ENCODE measurements around the gene HTR7. TPM values are rescaled to one million over a fixed set of nuclear protein-coding genes. Genes with fewer than 3 reads are reported as not detected.

The HTR7 gene
- total RNA-seq, 2 donors from 2014 or later = 0.70 to 7.3 TPM

DNA sequence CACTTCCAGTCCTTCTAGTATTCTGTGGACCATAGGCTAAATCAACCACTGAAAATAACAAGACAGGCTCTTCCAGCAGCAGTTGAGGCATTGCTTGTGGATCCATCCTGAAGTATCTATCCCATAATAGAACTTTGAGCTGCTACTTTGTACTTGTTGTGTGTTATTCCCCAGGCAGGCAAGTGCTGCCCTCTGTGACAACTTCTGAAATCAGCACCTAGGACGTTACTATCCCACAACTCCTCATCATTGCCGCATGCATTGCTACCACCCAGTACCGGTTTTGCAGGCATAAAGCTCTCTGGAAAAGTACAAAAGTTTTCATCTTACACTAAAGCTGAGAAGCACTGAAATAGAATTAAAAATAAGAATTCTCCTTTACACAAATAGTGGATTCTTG is 145.3 kb downstream of the HTR7 start:
- Mint-ChIP-seq H3K4me1 (no peaks in the 10 kb centered on the region), H3K27ac (no peak overlapping the region), H3K4me3 (no peak overlapping the region), H3K9me3 (no peaks in the 10 kb centered on the region), H3K27me3 (ENCODE audit: insufficient read depth) (no peaks in the 10 kb centered on the region), H3K36me3 (ENCODE audit: low read depth) (no peaks in the 10 kb centered on the region)
- no peaks in the 10 kb centered on the region for H3K9me3 ChIP-seq (ENCODE audit: control insufficient read depth, low read length)
- TF ChIP-seq, protein P1, sequence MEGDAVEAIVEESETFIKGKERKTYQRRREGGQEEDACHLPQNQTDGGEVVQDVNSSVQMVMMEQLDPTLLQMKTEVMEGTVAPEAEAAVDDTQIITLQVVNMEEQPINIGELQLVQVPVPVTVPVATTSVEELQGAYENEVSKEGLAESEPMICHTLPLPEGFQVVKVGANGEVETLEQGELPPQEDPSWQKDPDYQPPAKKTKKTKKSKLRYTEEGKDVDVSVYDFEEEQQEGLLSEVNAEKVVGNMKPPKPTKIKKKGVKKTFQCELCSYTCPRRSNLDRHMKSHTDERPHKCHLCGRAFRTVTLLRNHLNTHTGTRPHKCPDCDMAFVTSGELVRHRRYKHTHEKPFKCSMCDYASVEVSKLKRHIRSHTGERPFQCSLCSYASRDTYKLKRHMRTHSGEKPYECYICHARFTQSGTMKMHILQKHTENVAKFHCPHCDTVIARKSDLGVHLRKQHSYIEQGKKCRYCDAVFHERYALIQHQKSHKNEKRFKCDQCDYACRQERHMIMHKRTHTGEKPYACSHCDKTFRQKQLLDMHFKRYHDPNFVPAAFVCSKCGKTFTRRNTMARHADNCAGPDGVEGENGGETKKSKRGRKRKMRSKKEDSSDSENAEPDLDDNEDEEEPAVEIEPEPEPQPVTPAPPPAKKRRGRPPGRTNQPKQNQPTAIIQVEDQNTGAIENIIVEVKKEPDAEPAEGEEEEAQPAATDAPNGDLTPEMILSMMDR (conservative IDR thresholded peaks at IDR 0.05) = peak; percentile 53
- H3K27me3 ChIP-seq (ENCODE audit: control insufficient read depth, insufficient read depth, low read length, poor library complexity, severe bottlenecking) = peaks cover 8% of the 10 kb centered on the region
- no peak overlapping the region for H3K9ac ChIP-seq (ENCODE audit: extremely low read depth, low read length, poor library complexity, severe bottlenecking)
- DNase-seq = no peak
- no peaks in the 10 kb centered on the region for H3K4me1 ChIP-seq (ENCODE audit: control insufficient read depth, insufficient read depth, low read length)
- no peak overlapping the region for H3K27ac ChIP-seq (ENCODE audit: low read depth, low read length)
- no peaks in the 10 kb centered on the region for H3K36me3 ChIP-seq (ENCODE audit: control insufficient read depth, insufficient read depth, low read length)
- H3K4me3 ChIP-seq (ENCODE audit: low read length) = no peak overlapping the region
- WGBS, 2 experiments (ENCODE audit: insufficient coverage in 1 of 2, insufficient read length in 1 of 2) = 61 to 67% methylated on average over 3 of the region's 3 CpGs

DNA sequence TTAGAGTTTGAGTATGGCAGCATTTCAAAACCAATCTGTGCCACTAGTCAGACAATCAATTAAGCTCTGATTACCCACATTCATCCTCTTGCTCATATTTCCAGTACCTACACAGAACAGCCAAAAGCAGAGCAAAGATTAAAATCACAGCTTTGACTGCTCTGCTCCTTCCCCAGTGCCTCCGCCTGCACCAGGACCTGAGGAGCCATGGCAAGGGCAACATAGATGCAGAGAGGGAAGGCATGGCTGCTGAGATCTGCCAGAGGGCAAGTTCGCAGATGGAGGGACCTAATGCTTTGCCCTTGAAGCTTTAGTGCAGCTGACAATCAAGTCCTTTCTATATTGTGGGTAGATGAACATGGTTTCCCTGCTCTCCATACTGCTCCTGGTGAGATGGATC is 148.1 kb downstream of the HTR7 start:
- no peak overlapping the region for H3K27ac Mint-ChIP-seq
- no peaks in the 10 kb centered on the region for H3K9me3 Mint-ChIP-seq
- H3K4me3 ChIP-seq (ENCODE audit: low read length) = no peak overlapping the region
- no peaks in the 10 kb centered on the region for H3K4me1 Mint-ChIP-seq
- no peaks in the 10 kb centered on the region for H3K36me3 Mint-ChIP-seq (ENCODE audit: low read depth)
- TF ChIP-seq, protein P1 (conservative IDR thresholded peaks at IDR 0.05) = no peak
- peaks cover 1% of the 10 kb centered on the region for H3K27me3 Mint-ChIP-seq (ENCODE audit: insufficient read depth)
- H3K27me3 ChIP-seq (ENCODE audit: control insufficient read depth, insufficient read depth, low read length, poor library complexity, severe bottlenecking) = peaks cover 8% of the 10 kb centered on the region
- H3K9me3 ChIP-seq (ENCODE audit: control insufficient read depth, low read length) = no peaks in the 10 kb centered on the region
- H3K4me1 ChIP-seq (ENCODE audit: control insufficient read depth, insufficient read depth, low read length) = peaks cover 3% of the 10 kb centered on the region
- H3K9ac ChIP-seq (ENCODE audit: extremely low read depth, low read length, poor library complexity, severe bottlenecking) = no peak overlapping the region
- no peak overlapping the region for H3K27ac ChIP-seq (ENCODE audit: low read depth, low read length)
- H3K4me3 Mint-ChIP-seq = no peak overlapping the region
- 96 to 100% methylated on average over 1 to 2 of the region's 2 CpGs for WGBS, 2 experiments (ENCODE audit: insufficient coverage in 1 of 2, insufficient read length in 1 of 2)
- no peaks in the 10 kb centered on the region for H3K36me3 ChIP-seq (ENCODE audit: control insufficient read depth, insufficient read depth, low read length)
- DNase-seq = no peak

DNA sequence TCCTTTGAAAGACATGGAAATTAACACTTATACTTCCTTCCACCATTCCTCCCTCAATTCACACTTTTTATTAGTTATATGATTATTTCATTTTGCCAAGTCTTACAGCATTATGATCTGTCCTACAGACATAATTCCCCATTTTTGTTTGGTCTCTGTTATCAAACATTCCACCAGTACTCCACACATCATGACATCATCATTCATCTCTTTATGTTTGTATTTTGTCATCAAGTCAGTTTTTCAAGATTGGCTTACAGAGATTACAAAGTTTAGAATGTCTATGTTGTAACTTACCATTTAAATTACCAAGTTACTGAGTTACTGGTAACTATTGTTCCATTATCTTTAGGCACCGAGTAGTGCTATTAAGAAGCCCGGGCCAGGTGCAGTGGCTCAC is 150.2 kb downstream of the HTR7 start:
- Mint-ChIP-seq H3K9me3 (no peaks in the 10 kb centered on the region), H3K4me3 (no peak overlapping the region)
- H3K9me3 ChIP-seq (ENCODE audit: control insufficient read depth, low read length) = no peaks in the 10 kb centered on the region

More for the DNA sequence above, 150.2 kb downstream of the HTR7 start:
- H3K4me1 Mint-ChIP-seq = peaks cover 3% of the 10 kb centered on the region
- peaks cover 4% of the 10 kb centered on the region for H3K27me3 Mint-ChIP-seq (ENCODE audit: insufficient read depth)
- peaks cover 3% of the 10 kb centered on the region for H3K4me1 ChIP-seq (ENCODE audit: control insufficient read depth, insufficient read depth, low read length)
- H3K27ac ChIP-seq (ENCODE audit: low read depth, low read length) = no peak overlapping the region
- no peak for DNase-seq
- H3K9ac ChIP-seq (ENCODE audit: extremely low read depth, low read length, poor library complexity, severe bottlenecking) = no peak overlapping the region
- no peaks in the 10 kb centered on the region for H3K36me3 Mint-ChIP-seq (ENCODE audit: low read depth)
- H3K27ac Mint-ChIP-seq = no peak overlapping the region
- TF ChIP-seq, protein P1 (conservative IDR thresholded peaks at IDR 0.05) = no peak
- 81 to 93% methylated on average over 2 of the region's 2 CpGs for WGBS, 2 experiments (ENCODE audit: insufficient coverage in 1 of 2, insufficient read length in 1 of 2)
- no peaks in the 10 kb centered on the region for H3K36me3 ChIP-seq (ENCODE audit: control insufficient read depth, insufficient read depth, low read length)
- H3K27me3 ChIP-seq (ENCODE audit: control insufficient read depth, insufficient read depth, low read length, poor library complexity, severe bottlenecking) = peaks cover 20% of the 10 kb centered on the region
- no peak overlapping the region for H3K4me3 ChIP-seq (ENCODE audit: low read length)

Data from endodermal cell (in vitro differentiated cells).